GM21390 (cell line): ENCODE measurements around the gene CLEC9A.
A peak's percentile ranks its signal among the peaks of the same experiment; 100 is the strongest.
"Not testable (repeated sequence)": the region's sequence is repeated elsewhere in the genome, so short reads cannot be mapped to it uniquely, and the experiment has no call there.

Source experiments
- ATAC-seq: cut with Tn5 transposase; IDR thresholded peaks from one replicate; pipeline ENCODE4 v1.9.1; 2021; ENCODE audit not compliant: unreplicated experiment

Gene CLEC9A

DNA sequence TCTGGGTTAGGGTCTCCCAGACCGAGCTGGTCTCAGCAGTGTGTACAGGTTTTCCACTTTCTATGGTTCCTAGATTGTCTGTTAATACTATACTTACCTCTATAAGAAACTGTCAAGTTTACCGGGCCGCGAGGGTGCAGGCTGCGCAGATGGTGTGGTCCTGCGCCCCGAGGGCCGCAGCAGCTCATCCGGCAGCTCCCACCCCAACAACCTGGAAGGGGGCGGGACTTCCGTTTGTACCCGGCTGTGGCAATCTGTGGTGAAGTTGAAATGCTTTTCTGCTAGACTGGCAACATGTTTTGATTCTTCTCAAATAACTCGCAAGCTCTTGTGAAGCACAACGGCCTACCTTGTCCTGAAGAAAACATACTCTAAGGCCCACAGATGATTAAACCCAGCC is at the start of gene CLEC9A:
TSS of gene CLEC9A (plus strand) at position 237 of the 400 bp plus-strand sequence. CDS start 22,006 bp downstream, outside the sequence.
- no peak for ATAC-seq

- no peak for ATAC-seq
Observed at GRCh38 chr12:9991876-9992275, 38.6 kb upstream of the CLEC9A start.

- ATAC-seq, result no peak
Observed at GRCh38 chr12:9992296-9992695, 38.2 kb upstream of the CLEC9A start.

DNA sequence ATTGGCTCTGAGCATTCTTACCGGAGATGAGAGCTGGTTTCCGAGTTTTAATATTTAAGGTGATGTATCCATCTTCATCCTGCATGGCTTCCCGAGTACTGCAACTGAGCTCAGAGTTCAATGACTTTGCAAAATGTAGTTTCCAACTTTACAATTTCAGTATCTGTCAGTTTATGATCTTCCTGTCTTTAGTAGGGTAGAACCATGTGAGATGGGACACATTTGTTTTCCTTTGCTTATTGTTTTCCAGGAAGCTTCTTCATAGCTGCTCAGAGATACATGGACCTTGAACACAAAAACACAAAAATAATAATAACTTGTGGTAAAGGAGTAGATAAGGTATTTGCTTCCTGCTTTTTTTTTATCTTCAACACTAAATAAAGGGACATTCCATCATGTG is 31.5 kb upstream of the CLEC9A start, which contains the start of gene CLEC1B:
TSS of gene CLEC1B (minus strand) at position 106 of the 400 bp plus-strand sequence. CDS start at position 85, 21 bp downstream.
- ATAC-seq, result no peak

DNA sequence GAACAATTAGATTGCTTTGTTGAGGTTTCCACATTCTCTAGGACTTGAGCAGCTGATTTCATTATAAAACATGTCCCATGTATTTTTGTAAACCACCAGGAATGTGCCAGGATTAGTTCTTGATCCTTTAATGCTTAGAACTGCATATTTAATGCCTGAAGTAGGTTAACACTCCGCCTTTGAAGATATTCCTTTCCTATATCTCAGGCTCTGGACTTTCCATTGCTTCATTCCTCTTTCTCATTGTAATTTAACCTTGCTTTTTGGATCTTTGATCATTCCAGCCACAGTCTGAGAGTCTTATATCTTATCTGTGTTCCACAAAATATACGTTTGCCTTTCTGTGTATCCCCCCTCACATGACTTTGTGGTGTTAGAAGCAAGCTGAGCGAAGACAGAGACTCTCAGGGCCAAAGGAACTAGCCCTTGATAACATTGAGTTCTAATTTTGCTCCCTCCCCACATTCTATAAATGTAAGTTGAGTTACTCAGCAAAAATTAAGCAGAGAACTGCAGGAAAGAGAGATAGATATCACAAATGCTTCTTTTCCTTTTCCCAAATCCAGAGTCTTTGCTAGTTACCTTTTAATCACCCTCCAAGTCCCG is 29.2 kb upstream of the CLEC9A start:
- no peak for ATAC-seq

GRCh38 chr12:10012630-10013330 is 17.7 kb upstream of the CLEC9A start:
- no peak for ATAC-seq

DNA sequence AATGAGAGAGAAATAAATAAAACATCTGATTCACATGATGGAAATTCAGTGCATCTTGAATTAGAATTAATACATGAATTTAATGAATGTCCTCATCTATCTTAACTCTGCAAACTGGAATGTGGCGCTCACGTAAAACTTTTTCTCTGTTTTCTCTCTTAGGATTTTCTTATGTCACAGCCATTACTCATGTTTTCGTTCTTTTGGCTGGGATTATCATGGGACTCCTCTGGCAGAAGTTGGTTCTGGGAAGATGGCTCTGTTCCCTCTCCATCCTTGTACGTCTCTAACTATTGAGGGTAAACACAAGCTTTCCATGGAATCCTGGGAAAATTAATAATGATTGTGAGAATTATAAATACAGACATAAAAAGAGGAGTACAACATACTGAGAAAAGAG is 15.0 kb upstream of the CLEC9A start:
- no peak for ATAC-seq

- no peak for ATAC-seq
Observed at GRCh38 chr12:10016881-10017280, 13.6 kb upstream of the CLEC9A start.

GRCh38 chr12:10018386-10018785 is 12.1 kb upstream of the CLEC9A start:
- no peak for ATAC-seq

GRCh38 chr12:10021342-10021741 is 9.1 kb upstream of the CLEC9A start:
- ATAC-seq, result no peak

GRCh38 chr12:10025236-10025635 is 5.2 kb upstream of the CLEC9A start:
- no peak for ATAC-seq

DNA sequence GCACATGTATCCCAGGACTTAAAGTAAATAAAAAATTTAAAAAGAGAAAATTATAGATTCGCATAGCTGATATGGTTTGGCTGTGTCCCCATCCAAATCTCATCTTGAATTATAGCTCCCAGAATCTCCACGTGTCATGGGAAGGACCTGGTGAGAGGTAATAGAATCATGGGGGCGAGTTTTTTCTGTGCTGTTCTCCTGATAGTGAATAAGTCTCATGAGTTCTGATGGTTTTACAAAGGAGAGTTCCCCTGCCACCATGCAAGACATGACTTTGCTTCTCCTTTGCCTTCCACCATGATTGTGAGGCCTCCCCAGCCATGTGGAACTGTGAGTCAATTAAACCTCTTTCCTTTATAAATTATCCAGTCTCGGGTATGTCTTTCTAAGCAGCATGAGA is 3.8 kb upstream of the CLEC9A start:
- not testable (repeated sequence) for ATAC-seq

GRCh38 chr12:10027311-10027710 is 3.2 kb upstream of the CLEC9A start:
- ATAC-seq, result no peak

DNA sequence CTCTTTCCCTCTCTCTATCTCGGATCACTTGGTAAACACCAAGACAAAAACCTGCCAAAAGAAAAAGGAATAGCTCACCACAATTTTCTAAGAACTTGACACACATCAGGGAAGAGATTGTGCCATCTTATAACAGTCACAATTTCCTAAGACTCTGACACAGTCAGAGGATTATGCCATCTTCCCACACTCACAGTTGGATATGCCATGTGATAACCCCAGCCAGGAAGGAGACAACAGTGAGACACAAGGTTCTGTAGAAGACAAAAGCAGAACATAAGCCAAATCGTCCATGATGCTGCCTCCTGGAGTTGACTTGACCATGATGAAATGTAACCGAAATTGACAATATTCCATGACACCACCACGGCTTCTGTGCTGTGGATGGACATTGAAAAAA is 2.8 kb upstream of the CLEC9A start:
- ATAC-seq, result no peak

GRCh38 chr12:10031321-10031720 is 839 bp downstream of the CLEC9A start:
- no peak for ATAC-seq

GRCh38 chr12:10031771-10032175 is 1.3 kb downstream of the CLEC9A start:
- ATAC-seq, result no peak

GRCh38 chr12:10033783-10034545 is 3.5 kb downstream of the CLEC9A start:
- no peak for ATAC-seq

DNA sequence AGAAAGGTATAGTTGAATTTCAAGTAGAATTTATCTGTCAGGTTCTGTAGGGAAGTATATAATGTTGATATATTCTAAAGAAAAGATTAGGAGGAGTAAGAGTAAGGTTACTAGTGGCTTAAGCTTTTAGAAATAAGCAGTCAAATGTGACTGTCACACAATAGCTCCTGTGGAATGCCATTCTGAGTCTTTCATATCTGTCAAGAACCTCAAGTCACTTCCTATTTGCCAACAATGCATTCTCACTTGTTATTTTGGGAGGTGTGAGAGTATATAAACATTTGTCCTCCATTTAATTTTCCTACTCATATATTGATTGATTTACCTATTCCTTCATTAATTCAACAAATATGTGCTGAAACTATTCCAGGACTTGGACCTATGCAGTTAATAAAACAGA is 11.7 kb downstream of the CLEC9A start:
- no peak for ATAC-seq

DNA sequence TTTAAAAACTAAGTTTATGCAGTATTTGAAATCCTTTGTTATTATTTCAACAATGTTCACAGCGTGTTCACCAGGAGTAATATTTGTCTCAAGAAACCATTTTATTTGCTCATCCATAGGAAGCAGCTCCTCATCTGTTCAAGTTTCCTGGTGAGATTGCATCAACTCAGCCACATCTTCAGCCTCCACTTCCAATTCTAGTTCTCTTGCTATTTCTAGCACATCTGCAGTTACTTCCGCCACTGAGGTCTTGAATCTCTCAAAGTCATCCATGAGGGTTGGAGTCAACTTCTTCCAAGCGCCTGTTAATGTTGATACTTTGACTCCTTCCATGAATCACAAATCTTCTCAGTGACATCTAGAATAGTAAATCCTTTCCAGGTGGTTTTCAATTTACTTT is 18.0 kb downstream of the CLEC9A start:
- no peak for ATAC-seq

DNA sequence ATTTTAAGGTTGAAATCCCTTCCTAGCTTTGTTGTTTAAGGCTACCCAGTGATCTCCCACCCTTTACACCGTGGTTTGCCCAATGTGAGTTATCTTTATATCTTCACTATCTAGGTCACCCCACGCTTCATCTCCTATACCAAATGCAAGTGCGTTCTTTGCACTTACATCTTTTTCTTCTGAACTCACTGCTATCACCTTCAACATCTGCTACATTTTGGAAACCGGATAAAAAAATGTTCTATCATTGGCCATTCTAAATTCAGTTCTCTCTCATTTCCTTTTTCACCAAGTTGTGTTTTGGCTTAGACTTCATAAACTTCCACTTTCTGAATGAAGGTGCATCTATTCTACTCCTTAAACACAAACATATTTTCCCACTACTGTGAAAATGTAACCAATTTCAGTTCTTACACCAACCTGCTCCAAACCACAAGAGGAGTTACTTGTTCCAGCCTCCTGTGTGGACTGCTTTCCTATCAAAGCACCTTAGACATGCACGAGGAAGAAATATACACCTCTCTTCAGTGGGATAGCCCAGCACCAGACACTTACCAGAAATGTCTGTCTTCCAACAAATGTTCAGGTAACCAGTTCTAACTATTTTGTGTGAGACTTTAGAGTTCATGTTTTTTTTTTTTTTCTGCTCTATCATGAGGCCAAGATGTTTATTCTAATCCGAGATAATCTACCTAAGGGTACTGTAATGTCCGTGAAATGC is 21.9 kb downstream of the CLEC9A start:
- ATAC-seq, result peak; percentile 67

DNA sequence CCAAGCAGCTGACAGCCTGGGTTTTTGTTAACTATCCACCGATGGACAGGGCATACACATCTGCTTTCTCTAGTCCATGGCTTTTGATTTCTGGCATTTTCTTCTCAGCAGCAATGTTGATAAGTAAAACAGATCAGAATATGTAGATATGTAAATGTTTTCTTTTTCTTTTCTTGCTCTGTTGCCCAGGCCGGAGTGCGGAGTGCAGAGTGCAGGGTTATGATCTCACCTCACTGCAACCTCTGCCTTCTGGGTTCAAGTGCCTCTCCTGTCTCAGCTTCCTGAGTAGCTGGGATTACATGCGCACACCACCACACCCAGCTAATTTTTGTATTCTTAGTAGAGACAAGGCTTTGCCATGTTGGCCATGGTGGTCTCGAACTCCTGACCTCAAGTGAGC is 27.9 kb downstream of the CLEC9A start:
- no peak for ATAC-seq
